ENCODE results near the gene CD248. TPM values are rescaled to one million over a fixed set of nuclear protein-coding genes. Genes with fewer than 3 reads are reported as not detected.

Gene CD248
- total RNA-seq, 4 donors from 2014 or later, result 2.6 to 36.2 (median 6.5) TPM

GRCh38 chr11:66265531-66266377, 51.1 kb downstream of the CD248 start:
- 91% methylated on average over 22 of the region's 26 CpGs; no CpG with 5 or more reads in 1 of the 2 donors for WGBS, 2 donors (ENCODE audit: low coverage in 1 of 2)
- H3K27ac ChIP-seq, result peak overlapping the region in 2 of 4 donors; percentile 92 to 96
- no peak for DNase-seq

GRCh38 chr11:66264914-66265313, 51.9 kb downstream of the CD248 start:
- H3K27me3 ChIP-seq, result no peaks in the 10 kb centered on the region
- intact Hi-C loops (cut with DNase I; ENCODE audit: low total_unique reads), result no loop called here
- H3K36me3 ChIP-seq, result no peaks in the 10 kb centered on the region
- no peak for TF ChIP-seq POLR2A (IDR thresholded peaks at IDR 0.05)
- no peak for TF ChIP-seq EP300 (IDR thresholded peaks at IDR 0.05; ENCODE audit: low read depth)
- TF ChIP-seq CTCF (IDR thresholded peaks at IDR 0.05), result peak in 3 of 5 experiments; percentile 19 to 34 (median 20)
- TF ChIP-seq POLR2AphosphoS5 (IDR thresholded peaks at IDR 0.05), result no peak
- H3K27ac ChIP-seq, result no peak overlapping the region
- in situ Hi-C loops (cut with MboI; ENCODE audit: low pct_ligation_motif_present in 1 of 4, low pct_unique_long_range_greater_than_20kb in 1 of 4, low sequenced_read_pairs in 3 of 4), result no loop called here
- DNase-seq, result peak; percentile 48
- no peak overlapping the region for H3K4me3 ChIP-seq
- H3K4me1 ChIP-seq, result peaks cover 16 to 23% (median 21%) of the 10 kb centered on the region in 4 donors
- H3K9me3 ChIP-seq, result no peaks in the 10 kb centered on the region
- WGBS, 2 donors (ENCODE audit: low coverage in 1 of 2), result 74% methylated on average over 12 of the region's 12 CpGs; no CpG with 5 or more reads in 1 of the 2 donors

More at GRCh38 chr11:66265531-66266377, 51.1 kb downstream of the CD248 start:
- peaks cover 20 to 31% (median 23%) of the 10 kb centered on the region in 4 donors for H3K4me1 ChIP-seq
- TF ChIP-seq POLR2AphosphoS5 (IDR thresholded peaks at IDR 0.05) (no peak), EP300 (IDR thresholded peaks at IDR 0.05; ENCODE audit: low read depth) (no peak), CTCF (IDR thresholded peaks at IDR 0.05) (no peak)
- intact Hi-C loops (cut with DNase I; ENCODE audit: low total_unique reads) (no loop called here), in situ Hi-C loops (cut with MboI; ENCODE audit: low pct_ligation_motif_present in 1 of 4, low pct_unique_long_range_greater_than_20kb in 1 of 4, low sequenced_read_pairs in 3 of 4) (no loop called here)
- no peaks in the 10 kb centered on the region for H3K9me3 ChIP-seq
- no peak overlapping the region for H3K4me3 ChIP-seq
- H3K36me3 ChIP-seq, result no peaks in the 10 kb centered on the region
- H3K27me3 ChIP-seq, result no peaks in the 10 kb centered on the region

Other genes with a start within 250 kb of the CD248 start
- gene PACS1, start 246.8 kb downstream of the CD248 start, total RNA-seq, result 10 to 100 TPM in 3 of 4 donors, 1 to 10 TPM in 1; 9.8 to 52.0 (median 27.2) TPM
- gene KLC2, start 59.3 kb downstream of the CD248 start, total RNA-seq, result 10 to 100 TPM in 2 of 4 donors, 1 to 10 TPM in 2; 5.1 to 15.6 (median 11.1) TPM
- 100 to 1,000 TPM in 3 of 4 donors, 10 to 100 TPM in 1; 89.8 to 141 (median 131) TPM for gene RAB1B, start 48.4 kb downstream of the CD248 start, total RNA-seq
- gene CNIH2, start 38.9 kb downstream of the CD248 start, total RNA-seq, result under 1 TPM in 1 of 4 donors, not detected in 3; 0.41 TPM
- gene YIF1A, start 27.9 kb downstream of the CD248 start, total RNA-seq, result 10 to 100 TPM; 60.6 to 99.7 (median 72.3) TPM
- under 1 TPM in 2 of 4 donors, not detected in 2; 0.55 to 0.75 TPM for gene TMEM151A, start 25.1 kb downstream of the CD248 start, total RNA-seq
- 10 to 100 TPM in 3 of 4 donors, 1 to 10 TPM in 1; 8.8 to 43.8 (median 14.4) TPM for gene RIN1, start 19.4 kb upstream of the CD248 start, total RNA-seq
- 100 to 1,000 TPM in 1 of 4 donors, 10 to 100 TPM in 3; 34.0 to 178 (median 63.1) TPM for gene BRMS1, start 28.1 kb upstream of the CD248 start, total RNA-seq
- 10 to 100 TPM; 21.8 to 31.8 (median 23.6) TPM for gene B4GAT1, start 30.6 kb upstream of the CD248 start, total RNA-seq
- gene SLC29A2, start 54.7 kb upstream of the CD248 start, total RNA-seq, result 10 to 100 TPM in 3 of 4 donors, 1 to 10 TPM in 1; 7.5 to 32.4 (median 14.4) TPM
- under 1 TPM in 1 of 4 donors, not detected in 3; 0.16 TPM for gene NPAS4, start 104.0 kb upstream of the CD248 start, total RNA-seq
- 100 to 1,000 TPM in 1 of 4 donors, 10 to 100 TPM in 3; 39.6 to 127 (median 43.5) TPM for gene MRPL11, start 121.8 kb upstream of the CD248 start, total RNA-seq
- 10 to 100 TPM in 1 of 4 donors, 1 to 10 TPM in 3; 1.2 to 14.2 (median 7.8) TPM for gene PELI3, start 149.9 kb upstream of the CD248 start, total RNA-seq
- gene DPP3, start 163.4 kb upstream of the CD248 start, total RNA-seq, result 100 to 1,000 TPM in 1 of 4 donors, 10 to 100 TPM in 3; 32.8 to 116 (median 53.4) TPM
- gene BBS1, start 193.6 kb upstream of the CD248 start, total RNA-seq, result 100 to 1,000 TPM in 1 of 4 donors, 10 to 100 TPM in 3; 33.3 to 146 (median 56.0) TPM
- gene ZDHHC24, start 229.0 kb upstream of the CD248 start, total RNA-seq, result 10 to 100 TPM; 12.1 to 34.4 (median 13.8) TPM
- gene ACTN3, start 229.9 kb upstream of the CD248 start, total RNA-seq, result not detected